SW480 (cell line): ENCODE results near the gene CCDC146.
"Not testable (repeated sequence)": the region's sequence is repeated elsewhere in the genome, so short reads cannot be mapped to it uniquely, and the experiment has no call there.

Source experiments
- DNase-seq: peaks from one replicate; pipeline ENCODE4 v3.0.0-alpha.2; 2016; ENCODE audit warnings: low spot score

CCDC146 gene

GRCh38 chr7:77121860-77122681 is at the start of gene CCDC146:
CCDC146 (plus strand) TSS chr7:77122615; CDS start chr7:77167669, 45,054 bp downstream.
- DNase-seq = peak; percentile 100

- DNase-seq = not testable (repeated sequence)
Measured at GRCh38 chr7:77074786-77075396, 47.5 kb upstream of the CCDC146 start.

GRCh38 chr7:77077060-77077459 is 45.4 kb upstream of the CCDC146 start:
- DNase-seq = not testable (repeated sequence)

GRCh38 chr7:77079112-77079511 is 43.3 kb upstream of the CCDC146 start:
- not testable (repeated sequence) for DNase-seq

GRCh38 chr7:77079624-77080023 is 42.8 kb upstream of the CCDC146 start:
- not testable (repeated sequence) for DNase-seq

GRCh38 chr7:77080236-77080635 is 42.2 kb upstream of the CCDC146 start:
- DNase-seq = not testable (repeated sequence)

GRCh38 chr7:77082192-77082591 is 40.2 kb upstream of the CCDC146 start:
- not testable (repeated sequence) for DNase-seq

GRCh38 chr7:77092301-77092700 is 30.1 kb upstream of the CCDC146 start:
- not testable (repeated sequence) for DNase-seq

GRCh38 chr7:77100501-77100900 is 21.9 kb upstream of the CCDC146 start:
- DNase-seq = not testable (repeated sequence)

- not testable (repeated sequence) for DNase-seq
Measured at GRCh38 chr7:77101187-77101586, 21.2 kb upstream of the CCDC146 start.

- not testable (repeated sequence) for DNase-seq
Measured at GRCh38 chr7:77102671-77103070, 19.7 kb upstream of the CCDC146 start.

GRCh38 chr7:77105904-77106303 is 16.5 kb upstream of the CCDC146 start:
- DNase-seq = not testable (repeated sequence)

- DNase-seq = not testable (repeated sequence)
Measured at GRCh38 chr7:77107659-77108058, 14.8 kb upstream of the CCDC146 start.

- DNase-seq = not testable (repeated sequence)
Measured at GRCh38 chr7:77108362-77108761, 14.1 kb upstream of the CCDC146 start.

GRCh38 chr7:77112719-77113306 is 9.6 kb upstream of the CCDC146 start:
- not testable (repeated sequence) for DNase-seq

GRCh38 chr7:77125486-77125885 is 3.1 kb downstream of the CCDC146 start:
- peak; percentile 20 for DNase-seq

- DNase-seq = not testable (repeated sequence)
Measured at GRCh38 chr7:77127009-77127408, 4.6 kb downstream of the CCDC146 start.

- not testable (repeated sequence) for DNase-seq
Measured at GRCh38 chr7:77128582-77129410, 6.4 kb downstream of the CCDC146 start.

GRCh38 chr7:77131781-77132180 is 9.4 kb downstream of the CCDC146 start:
- DNase-seq = not testable (repeated sequence)

GRCh38 chr7:77138668-77139067 is 16.3 kb downstream of the CCDC146 start:
- not testable (repeated sequence) for DNase-seq

GRCh38 chr7:77140291-77140690 is 17.9 kb downstream of the CCDC146 start:
- not testable (repeated sequence) for DNase-seq

- not testable (repeated sequence) for DNase-seq
Measured at GRCh38 chr7:77152232-77152631, 29.8 kb downstream of the CCDC146 start.
